Gastrocnemius medialis (tissue), 4 donors: Measurements from ENCODE around the gene DNAL4. TPM values are rescaled to one million over a fixed set of nuclear protein-coding genes. Genes with fewer than 3 reads are reported as not detected.

Source experiments
- ATAC-seq, 2 donors: fragments of 150-250 bp; one replicate each; pipeline ENCODE4 v1.9.1; 2016
- DNase-seq, 2 donors: peaks; one replicate each; pipeline ENCODE4 v3.0.0-alpha.2; 2019
- H3K27ac ChIP-seq, 4 donors: fragments of 200-600 bp; sonication (generic); 1 replicate in 1 of 4; 2 replicates in 3 of 4; pipeline ENCODE4 v1.5.1; 2016 to 2018; ENCODE audit warnings: mild to moderate bottlenecking in 2 of 4, moderate library complexity in 1 of 4
- H3K27me3 ChIP-seq, 3 donors: fragments of 200-600 bp; sonication (generic) in 2 of 3; 1 replicate in 1 of 3; 2 replicates in 2 of 3; pipeline versions ENCODE4 v1.5.1 to v1.6.0; 2016 to 2019; ENCODE audit warnings: mild to moderate bottlenecking in 1 of 3, moderate library complexity in 1 of 3
- H3K36me3 ChIP-seq, 2 donors: fragments of 200-600 bp; sonication (generic) in 1 of 2; one replicate each; pipeline ENCODE4 v1.5.1; 2017 to 2018
- H3K4me1 ChIP-seq, 2 donors: fragments of 200-600 bp; sonication (generic) in 1 of 2; one replicate each; pipeline ENCODE4 v1.5.1; 2016 to 2017; ENCODE audit warnings: mild to moderate bottlenecking in 2 of 2
- H3K4me3 ChIP-seq, 4 donors: fragments of 200-600 bp; sonication (generic) in 3 of 4; 1 replicate in 1 of 4; 2 replicates in 3 of 4; pipeline ENCODE4 v1.5.1; 2016 to 2019; ENCODE audit warnings: mild to moderate bottlenecking in 2 of 4
- H3K9me3 ChIP-seq, 3 donors: fragments of 200-600 bp; sonication (generic) in 2 of 3; 1 replicate in 1 of 3; 2 replicates in 2 of 3; pipeline ENCODE4 v1.5.1; 2016 to 2019
- CTCF ChIP-seq, 5 experiments: fragments of 450-650 bp in 3 of 5; fragments of 200-600 bp in 2 of 5; sonication (generic) in 2 of 5; IDR thresholded peaks in 4 of 5; conservative IDR thresholded peaks in 1 of 5; 1 replicate in 4 of 5; 2 replicates in 1 of 5; pipeline ENCODE4 v1.5.1; 2016 to 2019; ENCODE audit warnings: antibody characterized with exemption in 5 of 5, mild to moderate bottlenecking in 3 of 5, moderate library complexity in 3 of 5
- POLR2A ChIP-seq, 2 donors: fragments of 450-650 bp; IDR thresholded peaks; one replicate each; pipeline ENCODE4 v1.6.1; 2017; ENCODE audit warnings: antibody characterized with exemption in 2 of 2, mild to moderate bottlenecking in 2 of 2, moderate library complexity in 2 of 2
- in situ Hi-C, 4 donors: fragments of 200-750 bp; cut with MboI; loops; one replicate each; pipeline versions ENCODE4 v1.15.0 to v1.8.0; 2017; ENCODE audit warnings: low sequenced_read_pairs in 4 of 4
- intact Hi-C: fragments of 100-400 bp; cut with DNase I; formaldehyde crosslinking; loops from one replicate; pipeline ENCODE4 v1.15.1; 2023; ENCODE audit warnings: low total_unique reads
- total RNA-seq, 4 donors: library from RNA; depleted of rRNA; stranded (reverse); fragments of >200 nt; gene quantifications; one replicate each; pipeline versions ENCODE4 v1.1.0 to v1.2.3, GENCODE V29; 2016

DNAL4 gene
- total RNA-seq, 4 donors from 2014 or later = 5.7 to 7.2 (median 6.7) TPM

GRCh38 chr22:38755155-38755910 lies 38.6 kb downstream of the DNAL4 start:
- Histone ChIP-seq H3K36me3 (peaks cover 0 to 27% of the 10 kb centered on the region in 2 donors), H3K27me3 (no peaks in the 10 kb centered on the region), H3K9me3 (no peaks in the 10 kb centered on the region), H3K4me1 (peaks cover 40 to 45% of the 10 kb centered on the region in 2 donors), H3K27ac (peak overlapping the region; percentile 93 to 100 (median 96)), H3K4me3 (peak overlapping the region; percentile 55 to 87 (median 74))
- ATAC-seq (peak; percentile 68 to 72), DNase-seq (peak; percentile 94 to 97)
- in situ Hi-C loops = no loop called here
- TF ChIP-seq CTCF (IDR thresholded peaks at IDR 0.05 in 4 of 5, conservative IDR thresholded peaks at IDR 0.05 in 1 of 5) (peak in 1 of 5 experiments; percentile 28), POLR2A (IDR thresholded peaks at IDR 0.05) (peak; percentile 67 to 85)
- intact Hi-C loops = loop anchor here (1.0 to 10.0 kb wide), 3 partner anchors 55 to 769 kb away; partner anchors contain the start of genes ATF4 and JOSD1

- Histone ChIP-seq H3K4me3 (peak overlapping the region; percentile 55 to 87 (median 74)), H3K27ac (peak overlapping the region; percentile 93 to 100 (median 96)), H3K36me3 (peaks cover under 1 to 32% of the 10 kb centered on the region in 2 donors), H3K27me3 (no peaks in the 10 kb centered on the region), H3K9me3 (no peaks in the 10 kb centered on the region), H3K4me1 (peaks cover 40 to 46% of the 10 kb centered on the region in 2 donors)
- in situ Hi-C loops = no loop called here
- DNase-seq (peak; percentile 40 to 60), ATAC-seq (no peak)
- intact Hi-C loops = loop anchor here (1.0 to 10.0 kb wide), 4 partner anchors 47 to 770 kb away; partner anchors contain the start of genes ATF4 and JOSD1
- TF ChIP-seq CTCF (IDR thresholded peaks at IDR 0.05 in 4 of 5, conservative IDR thresholded peaks at IDR 0.05 in 1 of 5) = no peak
- TF ChIP-seq POLR2A (IDR thresholded peaks at IDR 0.05) = no peak
Measured at GRCh38 chr22:38754751-38755154, 39.2 kb downstream of the DNAL4 start.

- Histone ChIP-seq H3K4me1 (peaks cover 40 to 46% of the 10 kb centered on the region in 2 donors), H3K9me3 (no peaks in the 10 kb centered on the region), H3K27ac (peak overlapping the region; percentile 93 to 100 (median 96)), H3K36me3 (peaks cover 6 to 38% of the 10 kb centered on the region in 2 donors), H3K4me3 (peak overlapping the region; percentile 55 to 87 (median 74)), H3K27me3 (no peaks in the 10 kb centered on the region)
- DNase-seq = peak; percentile 76 to 87
- in situ Hi-C loops (no loop called here), intact Hi-C loops (loop anchor here (1.0 to 10.0 kb wide), 3 partner anchors 47 to 771 kb away; partner anchors contain the start of gene ATF4)
- TF ChIP-seq CTCF (IDR thresholded peaks at IDR 0.05 in 4 of 5, conservative IDR thresholded peaks at IDR 0.05 in 1 of 5) (no peak), POLR2A (IDR thresholded peaks at IDR 0.05) (peak in 1 of 2 donors; percentile 4)
- peak; percentile 52 to 58 for ATAC-seq
Measured at GRCh38 chr22:38753948-38754750, 39.8 kb downstream of the DNAL4 start.

GRCh38 chr22:38751422-38752346 lies 42.3 kb downstream of the DNAL4 start:
- peak overlapping the region; percentile 93 to 100 (median 96) for H3K27ac ChIP-seq
- TF ChIP-seq POLR2A (IDR thresholded peaks at IDR 0.05) (no peak), CTCF (IDR thresholded peaks at IDR 0.05 in 4 of 5, conservative IDR thresholded peaks at IDR 0.05 in 1 of 5) (no peak)
- peak; percentile 2 to 22 for ATAC-seq
- peaks cover 40 to 44% of the 10 kb centered on the region in 2 donors for H3K4me1 ChIP-seq
- H3K27me3 ChIP-seq = no peaks in the 10 kb centered on the region
- H3K9me3 ChIP-seq = no peaks in the 10 kb centered on the region
- DNase-seq = peak; percentile 76 to 92
- H3K4me3 ChIP-seq = no peak overlapping the region
- in situ Hi-C loops = no loop called here
- intact Hi-C loops = loop anchor here (1.0 to 10.0 kb wide), 3 partner anchors 17 to 773 kb away; partner anchors contain the start of gene ATF4
- H3K36me3 ChIP-seq = peaks cover 7 to 63% of the 10 kb centered on the region in 2 donors
